ENCODE measurements around the gene KCND3. TPM values are rescaled to one million over a fixed set of nuclear protein-coding genes. Genes with fewer than 3 reads are reported as not detected.

The KCND3 gene
- total RNA-seq, 1 donor from 2014 or later, result 0.81 TPM

DNA sequence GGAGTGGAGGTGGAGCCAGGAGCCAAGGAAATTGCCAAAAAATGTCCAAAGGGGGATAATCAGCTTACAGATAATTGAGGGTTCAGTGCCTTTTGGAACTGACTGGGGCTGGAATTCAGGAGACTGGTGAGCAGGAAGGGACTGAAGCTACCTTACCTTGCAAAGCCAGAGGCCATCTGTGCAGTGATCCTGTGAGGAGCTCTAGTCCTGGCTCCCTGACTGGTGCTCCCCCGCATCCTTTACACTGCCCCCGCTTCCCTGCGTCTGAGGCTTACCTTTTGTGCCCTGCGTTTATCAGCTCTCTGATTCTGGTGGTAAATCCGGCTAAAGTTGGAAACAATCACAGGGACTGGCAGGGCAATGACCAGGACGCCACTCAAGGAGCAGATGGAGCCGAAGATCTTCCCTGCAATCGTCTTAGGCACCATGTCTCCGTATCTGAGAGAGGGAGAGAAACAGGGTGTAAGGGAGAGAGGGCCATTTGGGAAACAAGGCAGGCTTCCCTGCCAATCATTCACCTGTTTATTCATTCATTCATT, 202.7 kb downstream of the KCND3 start:
- no peak for TF ChIP-seq CTCF (IDR thresholded peaks at IDR 0.05; ENCODE audit: unreplicated experiment)
- no peaks in the 10 kb centered on the region for H3K36me3 Mint-ChIP-seq (ENCODE audit: insufficient read depth)
- peaks cover 3% of the 10 kb centered on the region for H3K4me1 Mint-ChIP-seq (ENCODE audit: low read depth)
- no peak overlapping the region for H3K4me3 Mint-ChIP-seq (ENCODE audit: low read depth)
- no peak for DNase-seq (ENCODE audit: low spot score, unreplicated experiment)
- peaks cover 23% of the 10 kb centered on the region for H3K27me3 Mint-ChIP-seq
- no peaks in the 10 kb centered on the region for H3K9me3 Mint-ChIP-seq (ENCODE audit: low read depth)
- H3K27ac Mint-ChIP-seq, result no peak overlapping the region

GRCh38 chr1:111784273-111784901, 205.1 kb downstream of the KCND3 start:
- Mint-ChIP-seq H3K4me1 (ENCODE audit: low read depth) (peaks cover 3% of the 10 kb centered on the region), H3K36me3 (ENCODE audit: insufficient read depth) (no peaks in the 10 kb centered on the region), H3K9me3 (ENCODE audit: low read depth) (no peaks in the 10 kb centered on the region), H3K27me3 (peaks cover 11% of the 10 kb centered on the region), H3K4me3 (ENCODE audit: low read depth) (no peak overlapping the region), H3K27ac (no peak overlapping the region)
- no peak for TF ChIP-seq CTCF (IDR thresholded peaks at IDR 0.05; ENCODE audit: unreplicated experiment)
- DNase-seq (ENCODE audit: low spot score, unreplicated experiment), result no peak

- no peak overlapping the region for H3K4me3 Mint-ChIP-seq (ENCODE audit: low read depth)
- H3K27me3 Mint-ChIP-seq, result peaks cover 3% of the 10 kb centered on the region
- no peak for DNase-seq (ENCODE audit: low spot score, unreplicated experiment)
- H3K9me3 Mint-ChIP-seq (ENCODE audit: low read depth), result no peaks in the 10 kb centered on the region
- no peaks in the 10 kb centered on the region for H3K36me3 Mint-ChIP-seq (ENCODE audit: insufficient read depth)
- H3K4me1 Mint-ChIP-seq (ENCODE audit: low read depth), result peaks cover 4% of the 10 kb centered on the region
- TF ChIP-seq CTCF (IDR thresholded peaks at IDR 0.05; ENCODE audit: unreplicated experiment), result no peak
- H3K27ac Mint-ChIP-seq, result no peak overlapping the region
These were observed 209.9 kb downstream of the KCND3 start for GRCh38 chr1:111779546-111779945.

DNA sequence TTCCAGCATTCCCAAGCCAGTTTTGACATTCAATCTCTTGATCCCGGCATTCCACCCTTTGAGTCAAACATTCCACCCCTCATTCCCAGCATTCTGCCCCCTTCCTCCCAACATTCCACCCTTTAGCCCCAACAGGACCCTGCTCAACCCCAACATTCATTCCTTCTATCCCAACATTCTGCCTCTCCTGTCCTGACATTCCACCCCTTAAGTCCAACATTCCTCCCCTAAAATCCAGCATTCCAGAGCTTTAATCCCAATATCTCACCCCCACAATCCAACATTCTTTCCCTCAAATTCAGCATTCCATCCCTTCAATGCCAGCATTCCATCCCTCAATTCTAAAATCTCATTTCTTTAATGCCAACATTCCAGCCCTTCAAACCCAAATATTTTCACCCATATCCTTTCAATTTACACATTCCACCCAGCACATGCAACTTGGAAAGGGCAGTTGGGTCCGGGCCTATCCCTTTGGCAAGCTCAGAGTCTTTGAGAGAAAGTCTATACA, 210.9 kb downstream of the KCND3 start:
- DNase-seq (ENCODE audit: low spot score, unreplicated experiment), result no peak
- H3K9me3 Mint-ChIP-seq (ENCODE audit: low read depth), result no peaks in the 10 kb centered on the region

GRCh38 chr1:111778066-111778465, 211.4 kb downstream of the KCND3 start:
- DNase-seq (ENCODE audit: low spot score, unreplicated experiment), result no peak
- TF ChIP-seq CTCF (IDR thresholded peaks at IDR 0.05; ENCODE audit: unreplicated experiment), result no peak
- Mint-ChIP-seq H3K4me1 (ENCODE audit: low read depth) (peaks cover 2% of the 10 kb centered on the region), H3K9me3 (ENCODE audit: low read depth) (no peaks in the 10 kb centered on the region), H3K4me3 (ENCODE audit: low read depth) (no peak overlapping the region), H3K36me3 (ENCODE audit: insufficient read depth) (no peaks in the 10 kb centered on the region), H3K27ac (no peak overlapping the region), H3K27me3 (peaks cover 3% of the 10 kb centered on the region)

More for the DNA sequence above, 210.9 kb downstream of the KCND3 start:
- peaks cover 2% of the 10 kb centered on the region for H3K4me1 Mint-ChIP-seq (ENCODE audit: low read depth)
- no peaks in the 10 kb centered on the region for H3K36me3 Mint-ChIP-seq (ENCODE audit: insufficient read depth)
- peaks cover 3% of the 10 kb centered on the region for H3K27me3 Mint-ChIP-seq
- TF ChIP-seq CTCF (IDR thresholded peaks at IDR 0.05; ENCODE audit: unreplicated experiment), result no peak
- peak overlapping the region; percentile 78 for H3K27ac Mint-ChIP-seq
- H3K4me3 Mint-ChIP-seq (ENCODE audit: low read depth), result no peak overlapping the region

All from progenitor cell of endocrine pancreas (in vitro differentiated cells).